ENCODE data around the gene AOPEP.
"Not testable (repeated sequence)": the region's sequence is repeated elsewhere in the genome, so short reads cannot be mapped to it uniquely, and the experiment has no call there.

AOPEP gene

DNA sequence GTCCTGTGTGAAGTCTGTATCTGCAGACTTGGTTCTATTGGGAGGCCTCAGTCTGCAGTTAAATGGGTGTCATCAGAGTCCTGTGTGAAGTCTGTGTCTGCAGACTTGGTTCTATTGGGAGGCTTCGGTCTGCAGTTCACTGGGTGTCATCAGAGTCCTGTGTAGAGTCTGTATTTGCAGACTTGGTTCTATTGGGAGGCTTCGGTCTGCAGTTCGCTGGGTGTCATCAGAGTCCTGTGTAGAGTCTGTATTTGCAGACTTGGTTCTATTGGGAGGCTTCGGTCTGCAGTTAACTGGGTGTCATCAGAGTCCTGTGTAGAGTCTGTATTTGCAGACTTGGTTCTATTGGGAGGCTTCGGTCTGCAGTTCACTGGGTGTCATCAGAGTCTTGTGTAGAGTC, 239.1 kb downstream of the AOPEP start:
- DNase-seq (ENCODE audit: low spot score): not testable (repeated sequence)

GRCh38 chr9:94966046-94966445, 239.5 kb downstream of the AOPEP start:
- not testable (repeated sequence) for DNase-seq (ENCODE audit: low spot score)

GRCh38 chr9:94967482-94967881, 241.0 kb downstream of the AOPEP start:
- DNase-seq (ENCODE audit: low spot score): no peak

GRCh38 chr9:94971378-94972131, 245.1 kb downstream of the AOPEP start:
- no peak for DNase-seq (ENCODE audit: low spot score)

DNA sequence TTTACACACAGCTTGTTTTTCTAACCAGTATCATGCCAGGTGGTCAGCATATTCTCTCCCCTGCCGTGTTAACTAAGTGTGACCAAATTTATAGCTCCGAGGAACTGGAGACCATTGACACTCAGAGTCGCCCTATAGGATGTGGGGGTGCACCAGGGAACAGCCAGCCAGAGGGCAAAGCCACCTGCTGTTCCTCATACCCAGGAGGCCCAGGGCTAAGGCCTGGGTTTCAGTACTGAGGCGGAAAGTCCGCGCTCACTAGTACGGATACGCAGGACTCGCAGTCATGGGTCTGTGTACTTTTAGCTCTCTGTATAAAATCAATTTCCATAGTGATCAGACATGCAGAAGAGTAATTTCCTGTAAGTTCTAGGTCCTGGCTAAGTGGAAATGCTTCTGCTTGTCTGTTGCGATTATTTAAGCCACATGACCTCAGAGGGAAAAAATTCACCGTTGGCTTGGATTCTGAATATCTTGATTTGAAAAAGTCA, 247.0 kb downstream of the AOPEP start:
- DNase-seq (ENCODE audit: low spot score): no peak

DNA sequence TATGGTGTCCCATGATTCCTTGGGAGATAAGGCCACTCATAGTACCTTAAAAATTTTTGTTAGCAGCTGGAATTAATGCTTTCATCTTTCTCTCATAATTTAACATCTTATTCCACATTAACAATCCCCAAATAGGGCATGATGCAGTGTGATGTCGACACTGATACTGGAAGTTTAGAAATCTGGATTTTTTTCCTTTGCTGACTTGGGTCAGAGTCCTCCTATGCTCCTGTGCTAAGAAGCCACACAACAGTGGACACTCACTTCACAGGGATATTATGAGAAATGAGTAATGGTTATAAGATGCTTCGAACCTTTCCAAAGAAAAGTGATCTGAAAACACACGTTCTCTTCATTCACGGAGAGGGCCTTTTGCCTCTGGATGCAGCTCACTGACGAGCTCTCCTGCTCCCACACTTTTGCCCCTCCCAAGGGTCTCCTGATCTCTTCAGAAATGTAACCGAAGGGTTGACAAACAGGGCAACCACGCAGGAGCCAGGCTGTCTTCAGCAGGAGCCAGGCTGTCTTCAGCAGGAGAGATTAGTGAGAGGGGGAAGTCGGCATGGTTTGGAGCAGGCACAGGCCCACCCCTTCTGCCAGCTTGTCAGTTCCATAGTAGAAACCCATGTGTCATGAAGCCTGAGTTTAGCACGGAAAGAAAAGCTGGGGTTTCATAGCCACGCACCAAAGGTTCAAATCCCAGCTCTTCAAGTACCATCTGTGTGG, 247.8 kb downstream of the AOPEP start:
- no peak for DNase-seq (ENCODE audit: low spot score)

GRCh38 chr9:94975480-94975879, 249.0 kb downstream of the AOPEP start:
- DNase-seq (ENCODE audit: low spot score): no peak

DNA sequence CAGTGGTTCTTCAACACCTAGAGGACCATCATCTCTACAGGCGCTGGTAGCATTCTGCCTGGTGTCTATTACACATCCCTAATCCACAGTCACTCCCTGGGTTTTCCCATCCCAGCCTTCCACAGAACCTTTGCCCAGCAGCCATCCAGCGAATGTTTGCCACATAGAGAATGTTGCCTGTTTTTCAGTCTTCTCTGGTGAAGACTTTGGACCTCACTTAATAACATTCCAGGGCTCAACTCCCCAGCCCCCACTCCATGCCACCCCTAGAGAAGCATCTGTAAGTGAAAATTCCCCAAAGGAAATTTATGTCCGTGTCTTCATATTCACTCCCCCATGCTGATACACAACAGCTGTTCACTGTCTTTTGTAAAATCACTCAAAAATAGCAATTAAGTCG, 249.6 kb downstream of the AOPEP start:
- no peak for DNase-seq (ENCODE audit: low spot score)

GRCh38 chr9:94977416-94977815, 250.9 kb downstream of the AOPEP start:
- DNase-seq (ENCODE audit: low spot score): no peak

DNA sequence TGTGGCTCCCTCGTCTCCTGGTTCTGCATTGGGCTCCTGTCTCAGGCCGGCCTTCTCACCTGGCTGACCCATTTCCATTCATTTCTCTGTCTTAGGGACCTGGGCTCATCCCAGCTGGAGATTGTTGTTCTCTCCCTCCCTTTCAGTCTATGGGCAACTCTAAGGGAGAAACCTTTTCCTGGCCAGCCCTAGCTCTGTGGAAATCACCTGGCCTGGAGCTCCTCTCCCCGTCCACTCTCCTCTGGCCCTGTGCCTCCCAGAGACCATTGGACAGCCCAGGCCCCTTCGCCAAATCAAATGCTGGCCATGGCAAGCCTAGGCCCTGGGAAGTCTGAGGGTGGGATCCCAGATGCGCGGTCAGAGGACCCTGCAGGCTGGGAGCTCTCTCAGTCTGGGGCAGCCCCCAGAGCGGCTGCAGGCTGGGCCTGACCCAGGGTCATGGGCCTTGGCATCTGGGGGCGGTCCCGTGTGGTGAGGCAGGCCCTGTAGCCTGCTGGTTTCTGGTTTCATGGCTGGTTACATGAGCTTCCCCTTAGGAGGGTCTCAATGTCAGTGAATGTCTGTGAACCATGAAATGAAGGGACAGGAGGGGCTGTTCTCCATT, 253.5 kb downstream of the AOPEP start:
- no peak for DNase-seq (ENCODE audit: low spot score)

DNA sequence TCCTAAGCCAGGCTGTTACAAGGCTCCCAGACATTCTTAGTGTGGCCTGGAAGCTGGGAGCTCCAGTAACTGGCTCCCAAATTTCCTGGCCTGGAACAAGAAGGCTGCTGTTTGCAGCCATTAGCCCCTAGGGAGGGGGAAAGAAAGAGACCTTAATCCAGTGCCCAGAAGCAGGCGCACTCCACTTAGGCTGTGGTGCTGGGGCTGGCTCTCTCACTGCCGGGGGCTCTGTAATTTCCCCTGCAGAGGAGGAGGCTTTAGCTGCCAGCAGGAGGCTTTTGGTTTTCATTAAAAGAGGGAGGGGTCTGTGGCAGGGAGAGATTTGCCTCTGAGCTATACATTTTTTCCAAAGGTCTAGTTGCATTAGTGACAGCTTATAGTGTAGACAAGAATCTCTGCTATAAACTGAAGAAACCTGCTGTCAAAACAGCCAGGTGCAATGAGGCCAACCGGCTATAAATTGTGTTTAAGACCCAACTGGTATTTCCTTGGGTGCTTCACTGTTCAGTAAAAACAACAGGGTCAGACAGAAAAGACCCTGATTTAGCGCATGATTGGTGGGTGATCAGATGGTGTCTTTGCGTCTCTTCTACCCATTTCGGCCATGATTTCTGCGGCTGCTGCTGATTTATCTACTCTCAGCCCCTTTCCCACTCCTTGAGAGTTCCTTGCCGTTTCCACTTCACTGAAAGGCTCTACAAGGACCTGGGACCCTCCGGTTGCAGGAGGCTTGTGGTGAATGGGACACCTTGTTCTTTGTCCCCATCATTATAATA, 254.6 kb downstream of the AOPEP start:
- DNase-seq (ENCODE audit: low spot score): no peak

DNA sequence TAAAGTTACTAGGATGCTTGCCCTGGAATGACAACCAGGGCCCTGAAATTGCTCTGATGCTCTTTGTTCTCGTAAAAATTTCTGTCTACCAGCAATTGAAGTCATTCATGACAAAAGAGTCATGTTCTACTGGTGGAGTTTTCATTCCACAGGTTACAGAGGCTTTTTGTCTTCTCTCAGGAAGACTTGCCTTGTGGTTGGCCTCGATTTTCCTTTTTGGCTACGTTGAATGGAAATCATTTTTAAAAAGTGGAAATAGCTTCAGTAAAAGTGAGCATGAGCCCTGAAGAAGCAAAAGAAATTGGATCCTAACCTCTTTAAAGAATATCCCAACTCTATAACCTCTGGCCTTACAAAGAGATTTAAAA, 255.2 kb downstream of the AOPEP start:
- DNase-seq (ENCODE audit: low spot score): no peak

- DNase-seq (ENCODE audit: low spot score): no peak
Observed at GRCh38 chr9:94982211-94982610, 255.7 kb downstream of the AOPEP start.

GRCh38 chr9:94983552-94983951, 257.1 kb downstream of the AOPEP start:
- no peak for DNase-seq (ENCODE audit: low spot score)

- no peak for DNase-seq (ENCODE audit: low spot score)
Observed at GRCh38 chr9:94984891-94985476, 258.5 kb downstream of the AOPEP start.

DNA sequence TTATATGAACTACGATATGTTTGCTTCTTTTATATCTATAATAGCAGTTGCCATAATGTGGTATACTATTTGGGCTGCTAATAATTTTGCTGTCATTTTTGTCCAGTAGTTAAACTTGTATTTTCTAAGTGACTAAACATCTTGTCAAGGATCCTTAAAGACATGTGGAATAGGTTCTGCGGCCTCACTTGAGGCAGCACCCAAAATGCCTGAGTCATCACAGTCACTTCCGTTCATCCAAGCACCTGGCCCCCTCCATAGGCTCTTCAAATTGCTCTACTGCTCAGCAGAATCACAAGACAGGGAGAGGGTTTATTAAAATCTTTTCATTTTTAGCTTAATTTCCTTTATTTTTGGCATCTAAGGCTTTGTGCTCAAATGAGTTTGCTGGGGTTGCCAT, 259.1 kb downstream of the AOPEP start:
- no peak for DNase-seq (ENCODE audit: low spot score)

DNA sequence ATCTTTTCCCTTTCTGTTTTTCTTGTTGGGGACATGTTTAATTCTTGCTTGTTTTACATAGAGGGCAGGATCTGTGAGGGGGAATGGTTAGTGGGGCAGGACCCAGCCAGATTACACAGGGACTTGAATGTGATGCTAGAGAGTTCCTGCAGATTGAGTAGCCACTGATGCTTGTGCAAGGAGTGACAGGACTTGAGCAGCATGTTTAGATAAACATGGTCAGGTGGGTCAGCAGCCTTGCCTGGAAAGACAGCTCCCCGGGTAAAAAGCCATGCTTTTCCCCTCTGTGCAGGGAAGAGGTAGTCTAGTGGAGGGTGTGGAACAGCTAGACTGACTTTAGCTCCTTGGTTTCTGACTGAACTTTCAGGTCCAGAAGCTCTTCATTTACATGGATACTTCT, 261.2 kb downstream of the AOPEP start:
- DNase-seq (ENCODE audit: low spot score): no peak

DNA sequence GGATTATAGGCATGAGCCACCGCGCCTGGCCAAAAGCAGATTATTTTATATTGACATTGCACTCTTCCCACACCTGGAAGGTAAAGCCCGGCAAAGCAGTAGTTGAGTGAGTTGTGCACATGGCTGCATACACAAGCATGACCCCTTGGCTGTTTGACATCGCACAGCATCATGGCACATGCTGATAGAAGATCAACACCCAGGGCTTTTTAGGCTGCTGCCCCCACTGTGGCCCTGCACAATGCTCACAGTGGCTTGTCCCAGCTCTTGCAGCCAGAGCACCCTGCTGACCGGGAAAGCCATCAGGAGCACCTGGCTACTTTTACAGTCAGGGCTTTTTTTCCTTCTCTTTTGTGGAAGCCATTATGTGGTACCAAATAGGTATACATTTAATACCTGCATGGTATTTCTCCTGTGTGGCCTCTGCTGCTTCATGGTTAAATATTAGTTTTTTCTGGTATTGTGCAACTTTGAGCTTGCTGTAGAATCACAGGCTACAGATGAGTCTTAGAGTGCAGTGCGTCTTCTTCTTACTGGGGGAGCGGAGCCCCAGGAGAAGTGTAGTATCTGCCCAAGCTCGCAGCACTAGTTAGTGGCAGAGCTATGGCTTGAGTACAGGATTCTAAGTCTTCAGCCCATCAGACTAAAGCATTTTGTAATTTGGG, 264.5 kb downstream of the AOPEP start:
- no peak for DNase-seq (ENCODE audit: low spot score)

GRCh38 chr9:94991961-94992907, 265.7 kb downstream of the AOPEP start:
- no peak for DNase-seq (ENCODE audit: low spot score)

DNA sequence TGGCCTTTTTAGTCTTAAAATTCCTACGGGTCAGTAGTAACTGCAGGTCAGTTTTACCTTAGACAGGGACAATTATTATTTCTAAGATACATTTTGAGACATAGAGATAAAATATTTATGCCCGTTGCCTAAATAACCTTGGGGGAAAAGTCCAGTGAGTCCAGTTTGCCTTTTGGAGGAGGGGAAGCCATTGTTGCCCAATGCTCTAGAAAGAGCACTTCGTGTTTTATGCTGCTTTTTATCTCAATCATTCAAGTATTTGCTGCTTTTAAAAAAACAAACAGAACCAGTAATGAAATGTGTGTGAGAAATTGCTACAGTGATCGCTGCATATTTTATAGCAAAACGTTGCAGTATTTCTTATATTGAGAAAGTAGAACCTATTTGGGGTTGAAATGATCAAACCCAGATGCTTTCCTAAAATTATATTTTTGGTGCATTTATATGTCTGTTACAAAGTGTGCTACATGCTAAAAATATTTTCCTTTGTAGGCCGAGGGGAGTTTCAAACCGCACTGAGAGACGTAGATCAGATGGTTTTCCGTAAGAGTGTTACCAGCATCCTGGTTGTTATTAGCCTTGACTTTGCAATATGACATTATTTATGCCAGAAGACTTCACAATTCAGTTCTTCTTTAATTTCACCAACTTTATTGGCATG, 266.8 kb downstream of the AOPEP start:
- DNase-seq (ENCODE audit: low spot score): no peak
